Subcutaneous adipose tissue (tissue), 4 donors: ENCODE data around the gene TBC1D2B. TPM values are rescaled to one million over a fixed set of nuclear protein-coding genes. Genes with fewer than 3 reads are reported as not detected.

Experiments used
- total RNA-seq, 4 donors: library from RNA; depleted of rRNA; stranded (reverse); fragments of >200 nt; gene quantifications; one replicate each; pipeline ENCODE4 v1.1.0, GENCODE V29; 2016
- TF ChIP-seq, protein P1 (sequence below): fragments of 450-650 bp; IDR thresholded peaks from one replicate; pipeline ENCODE4 v1.5.1; 2016; ENCODE audit warnings: low read depth, mild to moderate bottlenecking, control low read depth, antibody characterized with exemption, moderate library complexity

TBC1D2B gene
- total RNA-seq, 4 donors from 2014 or later, result 57.6 to 112 (median 101) TPM

DNA sequence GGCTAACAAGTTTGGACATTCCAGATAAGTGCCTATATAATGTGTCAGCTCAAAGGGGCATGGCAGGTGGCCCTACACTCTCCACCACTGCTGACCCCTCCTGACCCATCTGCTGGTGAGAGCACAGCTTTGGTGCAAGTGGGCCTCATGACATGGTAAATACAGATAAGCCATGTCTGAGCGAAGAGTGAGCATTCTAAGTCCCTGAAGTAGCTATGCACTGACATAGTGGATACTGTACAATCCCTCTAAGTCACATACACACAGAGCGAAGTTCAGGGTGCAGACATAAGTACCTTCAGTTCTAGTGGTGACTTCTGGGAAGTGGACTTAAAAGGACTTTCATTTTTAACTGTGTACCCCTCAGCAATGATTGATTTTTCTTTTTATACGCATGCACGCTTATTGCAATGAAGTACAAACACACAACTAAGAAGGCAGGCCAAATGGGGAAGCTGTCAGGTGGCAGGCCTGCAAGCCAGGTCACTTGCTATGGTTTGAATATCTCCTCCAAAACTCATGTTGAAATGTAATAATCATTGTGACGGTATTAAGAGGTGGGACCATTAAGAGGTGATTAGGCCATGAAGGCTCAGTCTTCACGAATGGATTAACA lies 41.5 kb downstream of the TBC1D2B start:
- TF ChIP-seq, protein P1, sequence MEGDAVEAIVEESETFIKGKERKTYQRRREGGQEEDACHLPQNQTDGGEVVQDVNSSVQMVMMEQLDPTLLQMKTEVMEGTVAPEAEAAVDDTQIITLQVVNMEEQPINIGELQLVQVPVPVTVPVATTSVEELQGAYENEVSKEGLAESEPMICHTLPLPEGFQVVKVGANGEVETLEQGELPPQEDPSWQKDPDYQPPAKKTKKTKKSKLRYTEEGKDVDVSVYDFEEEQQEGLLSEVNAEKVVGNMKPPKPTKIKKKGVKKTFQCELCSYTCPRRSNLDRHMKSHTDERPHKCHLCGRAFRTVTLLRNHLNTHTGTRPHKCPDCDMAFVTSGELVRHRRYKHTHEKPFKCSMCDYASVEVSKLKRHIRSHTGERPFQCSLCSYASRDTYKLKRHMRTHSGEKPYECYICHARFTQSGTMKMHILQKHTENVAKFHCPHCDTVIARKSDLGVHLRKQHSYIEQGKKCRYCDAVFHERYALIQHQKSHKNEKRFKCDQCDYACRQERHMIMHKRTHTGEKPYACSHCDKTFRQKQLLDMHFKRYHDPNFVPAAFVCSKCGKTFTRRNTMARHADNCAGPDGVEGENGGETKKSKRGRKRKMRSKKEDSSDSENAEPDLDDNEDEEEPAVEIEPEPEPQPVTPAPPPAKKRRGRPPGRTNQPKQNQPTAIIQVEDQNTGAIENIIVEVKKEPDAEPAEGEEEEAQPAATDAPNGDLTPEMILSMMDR, result no peak

DNA sequence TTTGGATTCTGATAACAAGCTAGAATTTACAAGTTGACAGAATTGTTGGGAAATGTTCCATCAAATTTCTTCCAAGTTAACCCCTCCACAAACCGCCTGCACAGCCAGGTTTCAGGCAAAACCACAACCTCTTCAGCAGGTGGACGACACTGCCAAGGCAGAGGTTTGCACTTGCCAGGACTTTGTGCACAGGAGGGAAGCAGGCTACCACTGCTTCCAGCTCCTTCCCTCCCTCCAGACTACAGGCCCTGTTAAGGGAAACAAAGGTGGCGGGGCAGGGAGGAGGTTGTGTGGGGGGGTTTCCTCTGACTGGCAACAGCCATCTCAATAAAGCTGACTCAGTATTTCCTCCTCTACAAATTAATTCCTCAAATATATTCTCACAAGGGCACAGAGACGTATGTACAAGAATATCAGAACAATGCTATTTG lies 42.2 kb downstream of the TBC1D2B start:
- TF ChIP-seq, protein P1, result no peak

GRCh38 chr15:78034495-78035191 lies 42.9 kb downstream of the TBC1D2B start:
- TF ChIP-seq, protein P1, result no peak

GRCh38 chr15:78033864-78034263 lies 43.6 kb downstream of the TBC1D2B start:
- TF ChIP-seq, protein P1, result no peak

GRCh38 chr15:78032671-78033070 lies 44.8 kb downstream of the TBC1D2B start:
- TF ChIP-seq, protein P1, result no peak

DNA sequence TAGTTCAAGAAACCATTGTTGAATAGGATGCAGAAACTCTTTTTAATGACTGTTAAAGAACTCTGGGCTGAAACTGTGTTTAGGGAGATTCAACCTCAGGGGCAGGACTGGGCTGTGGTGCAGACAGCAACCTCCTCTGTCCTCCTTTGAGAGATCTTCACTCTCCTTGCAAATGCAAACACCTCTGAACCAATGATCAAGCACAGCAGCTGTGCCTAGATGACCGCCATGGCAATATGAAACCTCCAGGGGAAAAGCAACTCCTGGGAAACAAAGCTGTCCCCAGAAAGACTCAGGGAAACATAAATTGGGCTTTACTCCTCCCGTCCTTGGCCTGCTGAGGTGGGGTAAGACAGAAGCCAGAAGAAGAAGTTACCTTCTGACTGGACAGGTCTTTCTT lies 52.6 kb downstream of the TBC1D2B start:
- TF ChIP-seq, protein P1, result no peak

GRCh38 chr15:78024519-78024870 lies 53.0 kb downstream of the TBC1D2B start:
- TF ChIP-seq, protein P1, result no peak
